Fibroblast of lung (primary cell): Measurements from ENCODE around the gene KIF21B. TPM values are rescaled to one million over a fixed set of nuclear protein-coding genes. Genes with fewer than 3 reads are reported as not detected.
A peak's percentile ranks its signal among the peaks of the same experiment; 100 is the strongest.
"Not testable (repeated sequence)": the region's sequence is repeated elsewhere in the genome, so short reads cannot be mapped to it uniquely, and the experiment has no call there.

ENCODE experiments used
- DNase-seq, 2 donors: peaks; one replicate each; pipeline versions ENCODE4 v3.0.0 to v3.0.0-alpha.2; 2010; ENCODE audit warnings: low read depth in 2 of 2
- H2AFZ ChIP-seq: 2 replicates; pipeline ENCODE4 v1.5.1; 2012; ENCODE audit warnings: low read length, control low read depth, inconsistent platforms
- H3K27ac ChIP-seq: 2 replicates; pipeline ENCODE4 v1.5.1; 2011; ENCODE audit warnings: low read length, control low read depth; ENCODE audit not compliant: insufficient read depth
- H3K27me3 ChIP-seq: 2 replicates; pipeline ENCODE4 v1.5.1; 2011; ENCODE audit warnings: mild to moderate bottlenecking, low read length; ENCODE audit not compliant: control insufficient read depth, insufficient read depth
- H3K36me3 ChIP-seq: 2 replicates; pipeline ENCODE4 v1.5.1; 2011; ENCODE audit warnings: low read length; ENCODE audit not compliant: control insufficient read depth, insufficient read depth
- H3K4me1 ChIP-seq: 2 replicates; pipeline ENCODE4 v1.5.1; 2011; ENCODE audit warnings: low read length; ENCODE audit not compliant: control insufficient read depth, insufficient read depth; ENCODE audit errors: extremely low read depth
- H3K4me2 ChIP-seq: 2 replicates; pipeline ENCODE4 v1.5.1; 2011; ENCODE audit warnings: low read length, control low read depth; ENCODE audit not compliant: insufficient read depth; ENCODE audit errors: extremely low read depth
- H3K4me3 ChIP-seq, 4 experiments: fragments of 200-600 bp in 1 of 4; sonication (generic) in 1 of 4; replicated peaks in 1 of 4; 2 replicates each; pipeline ENCODE4 v1.5.1; 2011 to 2016; ENCODE audit warnings: low read length in 4 of 4, low read depth in 3 of 4, mild to moderate bottlenecking in 3 of 4, control low read depth in 2 of 4, inconsistent platforms in 1 of 4, mixed read lengths in 1 of 4; ENCODE audit not compliant: insufficient read depth in 1 of 4; ENCODE audit errors: control extremely low read depth in 1 of 4
- H3K79me2 ChIP-seq: 2 replicates; pipeline ENCODE4 v1.5.1; 2012; ENCODE audit warnings: mild to moderate bottlenecking, low read length, inconsistent platforms; ENCODE audit not compliant: control insufficient read depth, insufficient read depth
- H3K9ac ChIP-seq: 2 replicates; pipeline ENCODE4 v1.5.1; 2011; ENCODE audit warnings: mild to moderate bottlenecking, low read length, control low read depth; ENCODE audit not compliant: insufficient read depth
- H3K9me3 ChIP-seq: 2 replicates; pipeline ENCODE4 v1.5.1; 2012; ENCODE audit warnings: low read depth, low read length; ENCODE audit not compliant: control insufficient read depth, insufficient read depth
- H4K20me1 ChIP-seq: 2 replicates; pipeline ENCODE4 v1.5.1; 2011; ENCODE audit warnings: low read length; ENCODE audit not compliant: control insufficient read depth, insufficient read depth; ENCODE audit errors: extremely low read depth
- CTCF ChIP-seq, 2 donors: IDR thresholded peaks in 1 of 2; conservative IDR thresholded peaks in 1 of 2; 1 replicate in 1 of 2; 2 replicates in 1 of 2; pipeline ENCODE4 v1.5.1; 2011 to 2012; ENCODE audit warnings: low read length in 2 of 2, control low read depth in 1 of 2, inconsistent platforms in 1 of 2, low read depth in 1 of 2, mild to moderate bottlenecking in 1 of 2
- EZH2 ChIP-seq: IDR thresholded peaks from 2 replicates; pipeline ENCODE4 v1.5.1; 2012; ENCODE audit warnings: low read length, control low read depth, mild to moderate bottlenecking; ENCODE audit errors: missing control alignments
- polyA plus RNA-seq, 2 donors: library from polyadenylated mRNA; depleted of rRNA in 1 of 2; stranded (reverse) in 1 of 2; unstranded in 1 of 2; fragments of >200 nt; gene quantifications; 2 replicates each; pipeline ENCODE4 v1.2.1, GENCODE V29; 2011 to 2012; ENCODE audit warnings: missing spikeins in 1 of 2
- total RNA-seq: library from RNA; depleted of rRNA; stranded (reverse); fragments of >200 nt; gene quantifications from 2 replicates; pipeline ENCODE4 v1.2.1, GENCODE V29; 2014

KIF21B gene
- total and polyA plus RNA-seq, 2 donors (not counting 1 experiment from before 2014, with no cell fraction given), result under 0.01 to 0.08 TPM

GRCh38 chr1:200965111-200965805 is 58.3 kb downstream of the KIF21B start:
- no peak for TF ChIP-seq EZH2
- Histone ChIP-seq H4K20me1 (no peaks in the 10 kb centered on the region), H2AFZ (no peak overlapping the region), H3K4me3 (no peak overlapping the region), H3K79me2 (no peaks in the 10 kb centered on the region), H3K9ac (no peak overlapping the region), H3K27ac (no peak overlapping the region), H3K9me3 (no peaks in the 10 kb centered on the region), H3K4me2 (no peak overlapping the region), H3K36me3 (no peaks in the 10 kb centered on the region), H3K27me3 (peaks cover 8% of the 10 kb centered on the region), H3K4me1 (no peaks in the 10 kb centered on the region)
- no peak for DNase-seq

GRCh38 chr1:200963888-200964287 is 59.6 kb downstream of the KIF21B start:
- not testable (repeated sequence) for H3K79me2 ChIP-seq, H2AFZ ChIP-seq, H3K9ac ChIP-seq, H3K27ac ChIP-seq, H4K20me1 ChIP-seq, H3K4me3 ChIP-seq, H3K4me2 ChIP-seq, H3K36me3 ChIP-seq, H3K27me3 ChIP-seq, H3K4me1 ChIP-seq, H3K9me3 ChIP-seq, DNase-seq

GRCh38 chr1:200963076-200963475 is 60.4 kb downstream of the KIF21B start:
- no peak overlapping the region for H3K4me2 ChIP-seq
- no peaks in the 10 kb centered on the region for H3K79me2 ChIP-seq
- no peak overlapping the region for H2AFZ ChIP-seq
- no peaks in the 10 kb centered on the region for H3K4me1 ChIP-seq
- DNase-seq, result peak in 1 of 2 donors; percentile 7
- no peaks in the 10 kb centered on the region for H3K36me3 ChIP-seq
- no peaks in the 10 kb centered on the region for H3K9me3 ChIP-seq
- TF ChIP-seq EZH2, result no peak
- TF ChIP-seq CTCF (conservative IDR thresholded peaks at IDR 0.05 in 1 of 2, IDR thresholded peaks at IDR 0.05 in 1 of 2; ENCODE audit: low read depth in 1 of 2, low read length in 2 of 2), result no peak
- no peak overlapping the region for H3K27ac ChIP-seq
- no peaks in the 10 kb centered on the region for H4K20me1 ChIP-seq
- H3K9ac ChIP-seq, result no peak overlapping the region
- no peak overlapping the region for H3K4me3 ChIP-seq
- peaks cover 8% of the 10 kb centered on the region for H3K27me3 ChIP-seq

- DNase-seq, result no peak
- no peak overlapping the region for H3K27ac ChIP-seq
- H3K9me3 ChIP-seq, result no peaks in the 10 kb centered on the region
- H4K20me1 ChIP-seq, result no peaks in the 10 kb centered on the region
- H3K36me3 ChIP-seq, result no peaks in the 10 kb centered on the region
- no peak overlapping the region for H3K9ac ChIP-seq
- peaks cover 8% of the 10 kb centered on the region for H3K27me3 ChIP-seq
- no peaks in the 10 kb centered on the region for H3K79me2 ChIP-seq
- H3K4me2 ChIP-seq, result no peak overlapping the region
- TF ChIP-seq EZH2 (no peak), CTCF (conservative IDR thresholded peaks at IDR 0.05 in 1 of 2, IDR thresholded peaks at IDR 0.05 in 1 of 2; ENCODE audit: low read depth in 1 of 2, low read length in 2 of 2) (no peak)
- H3K4me3 ChIP-seq, result no peak overlapping the region
- H3K4me1 ChIP-seq, result no peaks in the 10 kb centered on the region
- no peak overlapping the region for H2AFZ ChIP-seq
These were observed 60.9 kb downstream of the KIF21B start for GRCh38 chr1:200962631-200963030.

- H4K20me1 ChIP-seq, H3K9ac ChIP-seq, DNase-seq, H3K4me3 ChIP-seq, H2AFZ ChIP-seq, H3K36me3 ChIP-seq, H3K27me3 ChIP-seq, H3K4me2 ChIP-seq, H3K27ac ChIP-seq, H3K79me2 ChIP-seq, H3K9me3 ChIP-seq, H3K4me1 ChIP-seq: not testable (repeated sequence)
These were observed 61.4 kb downstream of the KIF21B start for GRCh38 chr1:200962151-200962550.
